T-helper 1 cell (primary cell): ENCODE measurements around the gene HSD17B2.

ENCODE experiments used
- DNase-seq, 5 donors: peaks; one replicate each; pipeline ENCODE4 v3.0.0-alpha.2; 2012 to 2020

Gene HSD17B2

GRCh38 chr16:82050506-82050905 lies 15.5 kb downstream of the HSD17B2 start:
- no peak for DNase-seq

- DNase-seq: no peak
Measured at GRCh38 chr16:82050909-82051357, 15.9 kb downstream of the HSD17B2 start.

- DNase-seq: no peak
Measured at GRCh38 chr16:82051656-82052055, 16.6 kb downstream of the HSD17B2 start.

- DNase-seq: no peak
Measured at GRCh38 chr16:82055117-82055516, 20.1 kb downstream of the HSD17B2 start.

- no peak for DNase-seq
Measured at GRCh38 chr16:82055728-82056549, 20.9 kb downstream of the HSD17B2 start.

- no peak for DNase-seq
Measured at GRCh38 chr16:82056550-82056896, 21.5 kb downstream of the HSD17B2 start.

- no peak for DNase-seq
Measured at GRCh38 chr16:82059161-82059982, 24.3 kb downstream of the HSD17B2 start.

GRCh38 chr16:82059983-82060421 lies 24.9 kb downstream of the HSD17B2 start:
- no peak for DNase-seq

GRCh38 chr16:82061861-82062525 lies 26.9 kb downstream of the HSD17B2 start:
- DNase-seq: peak in 1 of 5 donors; percentile 6

GRCh38 chr16:82062645-82063058 lies 27.6 kb downstream of the HSD17B2 start:
- no peak for DNase-seq

GRCh38 chr16:82063456-82064082 lies 28.5 kb downstream of the HSD17B2 start:
- no peak for DNase-seq

- DNase-seq: no peak
Measured at GRCh38 chr16:82067042-82067803, 32.2 kb downstream of the HSD17B2 start.

- no peak for DNase-seq
Measured at GRCh38 chr16:82067804-82068325, 32.8 kb downstream of the HSD17B2 start.

- DNase-seq: no peak
Measured at GRCh38 chr16:82070656-82071369, 35.8 kb downstream of the HSD17B2 start.

- DNase-seq: no peak
Measured at GRCh38 chr16:82071421-82071820, 36.4 kb downstream of the HSD17B2 start.

- DNase-seq: no peak
Measured at GRCh38 chr16:82072313-82072712, 37.3 kb downstream of the HSD17B2 start.

- no peak for DNase-seq
Measured at GRCh38 chr16:82074019-82074558, 39.0 kb downstream of the HSD17B2 start.

GRCh38 chr16:82078125-82078524 lies 43.1 kb downstream of the HSD17B2 start:
- DNase-seq: no peak

- DNase-seq: no peak
Measured at GRCh38 chr16:82079892-82080291, 44.8 kb downstream of the HSD17B2 start.

GRCh38 chr16:82081264-82081663 lies 46.2 kb downstream of the HSD17B2 start:
- no peak for DNase-seq

- DNase-seq: no peak
Measured at GRCh38 chr16:82082097-82082496, 47.0 kb downstream of the HSD17B2 start.
